ENCODE measurements around the gene ANKRD62. TPM values are rescaled to one million over a fixed set of nuclear protein-coding genes. Genes with fewer than 3 reads are reported as not detected.

The ANKRD62 gene
- total RNA-seq, 2 donors from 2014 or later: 13.0 to 14.2 TPM

- no peak overlapping the region for H3K4me3 ChIP-seq
- intact Hi-C loops (cut with DNase I): no loop called here
- 64 to 87% methylated on average over 7 to 18 of the region's 20 CpGs for WGBS, 2 donors
- no peak for DNase-seq
- H3K9me3 ChIP-seq: no peaks in the 10 kb centered on the region
- ATAC-seq: no peak
- TF ChIP-seq CTCF (IDR thresholded peaks at IDR 0.05): no peak
- no peak for TF ChIP-seq POLR2A (IDR thresholded peaks at IDR 0.05)
- no peak overlapping the region for H3K27ac ChIP-seq
- no peaks in the 10 kb centered on the region for H3K36me3 ChIP-seq (replicated peaks in 1 of 2; ENCODE audit: insufficient read depth in 1 of 2, low read depth in 2 of 2)
- no peaks in the 10 kb centered on the region for H3K4me1 ChIP-seq
- H3K27me3 ChIP-seq: no peaks in the 10 kb centered on the region
These were observed 33.3 kb upstream of the ANKRD62 start for GRCh38 chr18:12060182-12060870.

- ATAC-seq (no peak), DNase-seq (no peak)
- H3K4me3 ChIP-seq: no peak overlapping the region
- WGBS, 2 donors: 79 to 82% methylated on average over 5 to 14 of the region's 14 CpGs
- H3K27me3 ChIP-seq: no peaks in the 10 kb centered on the region
- H3K4me1 ChIP-seq: no peaks in the 10 kb centered on the region
- intact Hi-C loops (cut with DNase I): no loop called here
- H3K9me3 ChIP-seq: no peaks in the 10 kb centered on the region
- no peaks in the 10 kb centered on the region for H3K36me3 ChIP-seq (replicated peaks in 1 of 2; ENCODE audit: insufficient read depth in 1 of 2, low read depth in 2 of 2)
- no peak for TF ChIP-seq POLR2A (IDR thresholded peaks at IDR 0.05)
- no peak for TF ChIP-seq CTCF (IDR thresholded peaks at IDR 0.05)
- H3K27ac ChIP-seq: no peak overlapping the region
These were observed 32.0 kb upstream of the ANKRD62 start for GRCh38 chr18:12061685-12062084.

DNA sequence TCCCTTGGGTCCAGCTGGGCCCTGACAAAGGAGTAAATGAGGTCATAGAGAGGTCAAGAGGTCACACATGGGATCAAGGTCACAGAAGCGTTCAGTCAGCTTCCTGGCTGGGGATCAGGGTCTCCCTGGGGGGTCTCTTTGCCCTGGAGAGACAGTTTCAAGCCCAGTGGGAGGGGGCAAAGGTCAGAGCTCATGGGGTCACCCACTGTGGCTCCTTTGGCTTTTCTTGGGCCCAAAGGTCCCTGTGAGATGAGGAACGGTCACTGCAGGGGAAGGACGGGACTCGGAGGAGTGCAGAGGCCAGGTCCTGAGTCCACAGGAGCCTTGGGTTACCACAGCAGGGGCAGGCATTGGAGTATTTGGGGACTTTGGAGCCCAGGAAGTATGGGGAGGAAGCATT is 30.7 kb upstream of the ANKRD62 start:
- 50 to 79% methylated on average over 4 of the region's 4 CpGs for WGBS, 2 donors
- Histone ChIP-seq H3K27ac (no peak overlapping the region), H3K4me3 (no peak overlapping the region), H3K36me3 (replicated peaks in 1 of 2; ENCODE audit: insufficient read depth in 1 of 2, low read depth in 2 of 2) (no peaks in the 10 kb centered on the region), H3K4me1 (no peaks in the 10 kb centered on the region), H3K9me3 (no peaks in the 10 kb centered on the region), H3K27me3 (no peaks in the 10 kb centered on the region)
- DNase-seq (no peak), ATAC-seq (no peak)
- TF ChIP-seq POLR2A (IDR thresholded peaks at IDR 0.05) (no peak), CTCF (IDR thresholded peaks at IDR 0.05) (no peak)
- intact Hi-C loops (cut with DNase I): no loop called here

GRCh38 chr18:12064086-12064763 is 29.4 kb upstream of the ANKRD62 start:
- DNase-seq: no peak
- Histone ChIP-seq H3K27ac (no peak overlapping the region), H3K9me3 (no peaks in the 10 kb centered on the region), H3K4me3 (no peak overlapping the region), H3K4me1 (no peaks in the 10 kb centered on the region), H3K36me3 (replicated peaks in 1 of 2; ENCODE audit: insufficient read depth in 1 of 2, low read depth in 2 of 2) (no peaks in the 10 kb centered on the region), H3K27me3 (no peaks in the 10 kb centered on the region)
- no peak for TF ChIP-seq CTCF (IDR thresholded peaks at IDR 0.05)
- no peak for TF ChIP-seq POLR2A (IDR thresholded peaks at IDR 0.05)
- intact Hi-C loops (cut with DNase I): no loop called here
- 74 to 82% methylated on average over 3 to 7 of the region's 7 CpGs for WGBS, 2 donors
- no peak for ATAC-seq

DNA sequence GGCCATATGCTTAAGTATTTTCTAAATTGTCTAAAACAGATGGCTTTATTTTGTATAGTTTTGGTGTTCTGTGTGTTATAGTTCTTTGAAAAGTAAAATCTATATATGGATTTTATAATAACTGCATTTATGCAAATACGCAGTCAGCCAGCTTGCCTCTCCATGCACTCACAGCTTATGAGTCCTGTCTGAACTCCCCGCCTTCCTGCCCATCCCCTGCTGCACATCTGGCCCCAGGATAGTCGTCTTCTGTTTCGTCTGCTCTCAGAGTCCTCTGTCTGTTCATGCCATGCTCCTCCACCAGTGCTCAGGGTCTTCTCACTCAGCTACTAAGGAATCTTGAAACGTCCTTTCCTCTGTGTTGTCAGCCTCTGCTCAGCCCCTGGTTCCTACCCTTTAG is 28.2 kb upstream of the ANKRD62 start:
- Histone ChIP-seq H3K36me3 (replicated peaks in 1 of 2; ENCODE audit: insufficient read depth in 1 of 2, low read depth in 2 of 2) (no peaks in the 10 kb centered on the region), H3K27me3 (no peaks in the 10 kb centered on the region), H3K4me3 (no peak overlapping the region), H3K9me3 (no peaks in the 10 kb centered on the region), H3K27ac (no peak overlapping the region), H3K4me1 (no peaks in the 10 kb centered on the region)
- ATAC-seq (no peak), DNase-seq (no peak)
- 75 to 79% methylated on average over 5 of the region's 5 CpGs for WGBS, 2 donors
- intact Hi-C loops (cut with DNase I): no loop called here
- TF ChIP-seq CTCF (IDR thresholded peaks at IDR 0.05) (no peak), POLR2A (IDR thresholded peaks at IDR 0.05) (no peak)
